Ovary (tissue), 9 donors: Measurements from ENCODE around the gene MAD1L1. TPM values are rescaled to one million over a fixed set of nuclear protein-coding genes. Genes with fewer than 3 reads are reported as not detected.

Experiments
- DNase-seq, 5 donors: peaks; one replicate each; pipeline ENCODE4 v3.0.0-alpha.2; 2019 to 2020
- H3K27ac ChIP-seq, 2 donors: fragments of 200-600 bp; one replicate each; pipeline versions ENCODE4 v1.5.1 to v1.8.0; 2019 to 2022
- H3K27me3 ChIP-seq: fragments of 200-600 bp; one replicate; pipeline ENCODE4 v1.8.0; 2022
- H3K36me3 ChIP-seq: fragments of 200-600 bp; sonication (generic); one replicate; pipeline ENCODE4 v1.5.1; 2019
- H3K4me1 ChIP-seq: one replicate; pipeline ENCODE4 v1.8.1; 2013; ENCODE audit warnings: mild to moderate bottlenecking, moderate library complexity; ENCODE audit not compliant: insufficient read depth
- H3K4me3 ChIP-seq: fragments of 200-600 bp; sonication (generic); one replicate; pipeline ENCODE4 v1.5.1; 2017
- H3K9me3 ChIP-seq, 2 donors: fragments of 200-600 bp in 1 of 2; sonication (generic) in 1 of 2; one replicate each; pipeline versions ENCODE4 v1.5.1 to v1.8.1; 2013 to 2019; ENCODE audit warnings: mild to moderate bottlenecking in 1 of 2, moderate library complexity in 1 of 2
- CTCF ChIP-seq, 3 donors: fragments of 450-650 bp in 2 of 3; fragments of 200-600 bp in 1 of 3; IDR thresholded peaks; one replicate each; pipeline versions ENCODE4 v1.5.1 to v1.8.0; 2016 to 2022; ENCODE audit warnings: antibody characterized with exemption in 3 of 3, mild to moderate bottlenecking in 1 of 3
- EP300 ChIP-seq: sonication (generic); formaldehyde crosslinking; IDR thresholded peaks from one replicate; pipeline ENCODE4 v1.6.1; 2017; ENCODE audit warnings: antibody characterized with exemption
- POLR2A ChIP-seq: fragments of 450-650 bp; IDR thresholded peaks from one replicate; pipeline ENCODE4 v1.6.1; 2017; ENCODE audit warnings: antibody characterized with exemption, mild to moderate bottlenecking, moderate library complexity
- WGBS, 3 donors: extraction: QIAGEN DNeasy Blood & Tissue Kit in 1 of 3; methylation state at CpG; one replicate each; pipeline versions ENCODE4 v1.1.5 to v1.1.7; 2013 to 2017; 5-methylcytosine and 5-hydroxymethylcytosine counted together
- intact Hi-C, 4 donors: fragments of 100-400 bp; cut with DNase I; formaldehyde crosslinking; loops; one replicate each; pipeline versions ENCODE4 v1.11.0 to v1.15.1; 2022 to 2023
- polyA plus RNA-seq, 2 donors: library from polyadenylated mRNA; stranded (reverse); fragments of 200-250 nt in 1 of 2; fragments of 350-450 nt in 1 of 2; fragmentation: Illumina TruSeq in 1 of 2; extraction: RNeasy Lipid Tissue Mini Kit (QIAGEN cat#74804) in 1 of 2; gene quantifications; one replicate each; pipeline ENCODE4 v1.2.3, GENCODE V29; 2013 to 2014
- total RNA-seq, 7 donors: library from RNA; depleted of rRNA in 2 of 7; stranded (reverse); fragments of >200 nt in 2 of 7; fragmentation: NEBNext Ultra II Directional in 3 of 7; extraction: Animal tissue kit (Norgen Biotek cat#: 25700) in 3 of 7; gene quantifications; one replicate each; pipeline versions ENCODE4 v1.1.0 to v1.2.4, GENCODE V29; 2016 to 2023
- donor health status: DM: no; HTN: no; CAD: no; lungs with moderate emphysema.
- donor health status: DM: no; HTN: no; CAD: no.
- donor health status: Bipolar disorder and iron deficiency.
- donor health status: DM: yes; HTN: yes; CAD: no.
- donor health status: DM: no; HTN: no; CAD: no.
- donor health status: DM: yes; HTN: yes; CAD: no.

The MAD1L1 gene
- total and polyA plus RNA-seq, 9 donors, result 5.9 to 36.6 (median 22.8) TPM

GRCh38 chr7:1946773-1947450, 285.8 kb downstream of the MAD1L1 start:
- peak in 3 of 5 donors; percentile 13 to 17 (median 16) for DNase-seq
- H3K4me3 ChIP-seq, result no peak overlapping the region
- 94 to 95% (median 95%) methylated on average over 27 of the region's 27 CpGs for WGBS, 3 donors
- no peaks in the 10 kb centered on the region for H3K9me3 ChIP-seq
- H3K27ac ChIP-seq, result no peak overlapping the region
- no peaks in the 10 kb centered on the region for H3K36me3 ChIP-seq
- peaks cover 3% of the 10 kb centered on the region for H3K4me1 ChIP-seq
- H3K27me3 ChIP-seq, result no peaks in the 10 kb centered on the region
- TF ChIP-seq CTCF (IDR thresholded peaks at IDR 0.05) (no peak), EP300 (no peak), POLR2A (no peak)
- intact Hi-C loops, result no loop called here

GRCh38 chr7:1946025-1946772, 286.5 kb downstream of the MAD1L1 start:
- intact Hi-C loops, result no loop called here
- TF ChIP-seq POLR2A, result no peak
- TF ChIP-seq EP300, result no peak
- TF ChIP-seq CTCF (IDR thresholded peaks at IDR 0.05), result no peak
- DNase-seq, result peak in 2 of 5 donors; percentile 6 to 10

GRCh38 chr7:1945558-1945957, 287.2 kb downstream of the MAD1L1 start:
- no peak for TF ChIP-seq POLR2A
- TF ChIP-seq CTCF (IDR thresholded peaks at IDR 0.05), result no peak
- peaks cover 3% of the 10 kb centered on the region for H3K4me1 ChIP-seq
- WGBS, 3 donors, result 80 to 84% (median 83%) methylated on average over 14 of the region's 14 CpGs
- no peaks in the 10 kb centered on the region for H3K36me3 ChIP-seq
- H3K4me3 ChIP-seq, result no peak overlapping the region
- no peaks in the 10 kb centered on the region for H3K27me3 ChIP-seq
- H3K27ac ChIP-seq, result no peak overlapping the region
- intact Hi-C loops, result no loop called here
- H3K9me3 ChIP-seq, result no peaks in the 10 kb centered on the region
- peak in 2 of 5 donors; percentile 7 to 14 for DNase-seq

More at GRCh38 chr7:1946025-1946772, 286.5 kb downstream of the MAD1L1 start:
- Histone ChIP-seq H3K36me3 (no peaks in the 10 kb centered on the region), H3K27me3 (no peaks in the 10 kb centered on the region), H3K4me3 (no peak overlapping the region), H3K27ac (no peak overlapping the region), H3K9me3 (no peaks in the 10 kb centered on the region), H3K4me1 (peaks cover 2% of the 10 kb centered on the region)
- 93 to 95% (median 93%) methylated on average over 21 to 23 of the region's 23 CpGs for WGBS, 3 donors

GRCh38 chr7:1944619-1945210, 288.0 kb downstream of the MAD1L1 start:
- TF ChIP-seq POLR2A (no peak), CTCF (IDR thresholded peaks at IDR 0.05) (no peak), EP300 (no peak)
- no peaks in the 10 kb centered on the region for H3K27me3 ChIP-seq
- intact Hi-C loops, result no loop called here
- H3K36me3 ChIP-seq, result no peaks in the 10 kb centered on the region
- H3K4me1 ChIP-seq, result peaks cover 9% of the 10 kb centered on the region
- WGBS, 3 donors, result 76 to 89% (median 88%) methylated on average over 8 to 21 of the region's 21 CpGs
- no peaks in the 10 kb centered on the region for H3K9me3 ChIP-seq
- no peak overlapping the region for H3K4me3 ChIP-seq
- no peak overlapping the region for H3K27ac ChIP-seq
- DNase-seq, result peak in 1 of 5 donors; percentile 12
